HG03196 (cell line): ENCODE results near the gene GSC.

Experiments
- ATAC-seq: cut with Tn5 transposase; IDR thresholded peaks from one replicate; pipeline ENCODE4 v1.9.1; 2021; ENCODE audit not compliant: unreplicated experiment

Gene GSC

DNA sequence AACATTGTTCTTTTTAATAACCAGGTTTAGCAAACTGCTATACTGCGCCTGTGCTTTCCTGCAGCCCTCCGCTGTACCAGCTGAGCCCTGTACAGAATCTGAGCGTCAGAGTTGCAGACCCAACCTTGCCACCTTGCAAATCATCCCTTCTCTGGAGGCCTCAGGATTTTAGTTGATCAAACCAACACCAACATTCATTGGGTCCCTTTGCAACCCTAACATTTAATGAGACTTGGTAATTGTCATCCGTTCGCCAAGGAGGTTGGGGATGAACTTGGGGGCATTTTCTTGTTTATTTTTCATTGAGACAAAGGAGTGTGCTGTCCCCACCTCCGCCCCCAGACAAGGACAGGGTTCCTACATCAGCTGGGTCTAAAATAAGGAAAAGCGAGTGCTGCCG, 2.6 kb upstream of the GSC start:
- ATAC-seq = no peak

DNA sequence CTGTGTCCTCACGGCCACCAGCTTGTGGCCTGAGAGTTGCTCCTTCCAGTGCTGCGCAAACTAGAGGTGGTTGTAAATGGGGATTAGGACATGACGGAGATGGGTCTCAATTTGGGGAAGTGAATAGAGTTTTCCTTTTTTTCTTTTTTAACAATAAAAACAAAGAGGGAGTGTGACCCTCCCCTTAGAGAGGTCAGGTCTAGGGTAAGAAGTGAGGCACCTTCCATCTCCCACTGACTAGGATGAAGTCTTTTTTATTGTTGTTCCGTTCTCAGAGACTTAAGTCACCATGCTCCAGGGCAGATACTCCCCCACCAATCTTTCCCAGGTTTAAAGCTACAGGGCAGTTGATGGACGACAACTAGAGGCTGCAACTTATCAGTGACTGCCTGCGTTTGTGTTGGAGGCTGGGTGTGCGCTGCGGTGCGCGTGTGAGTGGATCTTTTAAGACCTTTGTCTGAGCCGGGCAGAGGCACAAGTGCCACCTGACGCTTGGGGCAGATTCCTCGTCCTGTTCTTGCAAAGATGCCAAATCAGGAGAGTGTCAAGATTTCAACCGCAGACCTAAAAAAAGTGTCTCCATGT, 2.1 kb upstream of the GSC start:
- no peak for ATAC-seq

DNA sequence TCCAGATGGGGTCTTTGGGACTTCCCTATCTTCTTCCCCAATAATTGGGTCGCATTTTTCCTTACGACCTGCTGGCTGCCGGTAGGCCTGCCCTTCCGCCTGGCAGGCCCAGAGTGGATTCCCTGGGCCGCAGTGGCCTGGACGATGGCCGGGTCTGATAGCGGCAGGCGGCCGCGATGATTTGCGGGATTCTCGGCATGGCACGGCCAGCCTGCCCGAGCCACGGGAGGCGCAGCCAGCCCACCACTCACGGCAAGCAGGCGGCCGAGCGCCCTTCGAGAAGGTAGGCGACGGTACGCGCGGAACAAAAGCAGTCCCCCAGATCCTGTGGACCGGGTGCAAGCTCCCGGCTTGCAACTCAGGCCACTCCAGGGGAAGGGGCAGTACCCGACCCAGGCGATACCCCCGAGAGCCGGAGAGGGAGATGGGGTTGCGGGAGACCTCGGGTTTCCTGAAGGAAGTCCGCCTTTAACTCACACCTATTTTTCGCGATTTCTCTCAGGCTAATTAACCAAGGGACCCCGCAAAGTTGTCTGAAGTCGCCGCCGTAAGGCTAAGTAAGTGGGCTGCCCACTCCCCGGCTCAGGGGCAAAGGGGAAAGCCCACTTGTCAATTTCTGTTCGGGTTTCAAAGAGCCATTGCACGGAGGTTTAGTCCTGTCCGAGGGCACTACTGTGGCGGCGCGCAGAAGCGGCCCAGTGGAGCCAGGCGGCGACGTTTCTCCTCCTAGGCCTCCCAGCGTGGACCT, 1.4 kb upstream of the GSC start:
- ATAC-seq = no peak

- no peak for ATAC-seq
Measured at GRCh38 chr14:94770815-94771157, 873 bp upstream of the GSC start.

DNA sequence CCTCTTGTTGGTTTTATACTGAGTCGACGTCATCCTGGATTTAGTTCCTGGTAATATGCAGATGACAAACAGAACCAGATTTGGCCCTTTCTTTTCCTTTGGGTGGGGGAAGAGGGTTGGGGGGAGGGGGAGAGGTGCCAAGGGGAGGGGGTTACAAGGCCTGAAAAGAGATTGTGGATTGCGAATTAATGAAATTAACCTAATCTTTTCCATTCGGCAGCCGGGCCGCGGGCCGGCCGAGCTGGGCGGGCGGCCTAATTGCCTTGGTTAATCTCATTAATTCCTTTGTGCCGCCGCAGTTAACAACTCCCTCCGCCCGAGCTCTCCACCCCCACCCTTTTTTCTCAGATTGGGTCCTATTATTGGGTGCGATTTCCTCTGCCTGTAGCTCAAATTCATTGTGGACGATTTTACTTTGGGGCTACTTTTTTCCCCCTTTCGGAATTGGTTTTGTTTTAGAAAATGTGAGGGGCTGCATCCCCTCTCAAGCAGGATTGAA, 387 bp upstream of the GSC start:
- no peak for ATAC-seq

- no peak for ATAC-seq
Measured at GRCh38 chr14:94768521-94769390, 1.2 kb downstream of the GSC start.

DNA sequence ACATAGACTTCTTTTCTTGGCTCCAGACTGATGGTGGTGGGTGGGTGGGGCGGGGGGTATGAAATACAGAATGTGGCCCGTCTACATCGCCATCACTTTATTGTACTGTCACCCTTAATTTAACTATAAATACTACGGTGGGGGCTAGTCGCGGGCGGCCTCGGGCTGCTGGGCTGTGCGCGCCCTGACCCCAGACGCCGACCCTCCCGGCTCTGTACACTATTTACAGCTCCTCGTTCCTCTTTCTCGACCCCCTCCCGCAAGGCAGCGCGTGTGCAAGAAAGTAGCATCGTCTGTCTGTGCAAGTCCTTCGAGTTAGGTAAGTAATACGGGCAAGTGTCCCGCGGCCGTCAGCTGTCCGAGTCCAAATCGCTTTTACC, 1.8 kb downstream of the GSC start:
- ATAC-seq = no peak

DNA sequence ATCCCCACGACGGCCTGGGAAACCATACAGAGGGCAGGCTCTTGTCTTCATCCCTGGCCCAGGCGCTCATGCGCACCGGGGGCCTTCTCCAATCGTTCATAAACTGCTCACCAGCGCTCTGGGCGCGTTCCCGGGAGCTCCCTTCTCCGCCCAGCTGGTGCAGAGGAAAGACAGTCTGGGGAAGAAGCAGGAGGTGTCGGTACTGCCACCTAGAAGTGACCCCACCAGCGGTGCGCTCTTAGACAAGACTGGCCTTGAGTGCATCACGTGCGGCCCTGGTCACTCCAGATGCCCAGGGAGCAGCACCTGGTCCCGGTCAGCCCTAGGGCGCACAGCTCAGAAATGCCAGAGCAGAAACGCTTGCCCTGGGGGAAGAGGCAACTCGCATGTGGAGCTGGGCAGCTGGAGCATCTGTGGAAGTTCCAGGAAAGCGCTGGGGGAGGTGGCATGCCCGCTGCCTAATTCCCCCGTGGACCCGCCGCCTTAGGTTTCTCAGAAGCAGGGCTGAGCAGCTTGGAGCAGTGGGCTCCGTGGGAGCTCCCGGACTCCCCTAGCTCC, 2.5 kb downstream of the GSC start:
- ATAC-seq = no peak

DNA sequence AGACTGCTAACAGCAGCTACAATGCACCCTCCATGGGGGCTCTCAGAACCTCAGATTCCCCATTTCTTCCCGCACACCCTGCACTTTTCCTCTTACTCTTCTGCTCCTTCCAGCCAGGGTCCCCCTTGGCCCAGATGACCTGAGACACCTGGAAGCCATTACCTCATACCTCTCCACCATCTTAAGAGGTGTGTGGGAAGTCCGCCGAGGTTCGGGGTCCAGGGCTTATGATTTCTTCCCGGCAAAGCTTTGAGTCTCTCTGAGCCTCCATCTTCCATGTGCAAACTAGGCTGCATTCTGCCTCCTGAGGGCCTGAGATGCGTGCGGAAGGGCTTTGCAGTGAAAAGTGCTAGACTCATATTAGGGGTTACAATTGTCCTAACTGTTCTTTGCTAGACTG, 5.3 kb downstream of the GSC start:
- no peak for ATAC-seq

DNA sequence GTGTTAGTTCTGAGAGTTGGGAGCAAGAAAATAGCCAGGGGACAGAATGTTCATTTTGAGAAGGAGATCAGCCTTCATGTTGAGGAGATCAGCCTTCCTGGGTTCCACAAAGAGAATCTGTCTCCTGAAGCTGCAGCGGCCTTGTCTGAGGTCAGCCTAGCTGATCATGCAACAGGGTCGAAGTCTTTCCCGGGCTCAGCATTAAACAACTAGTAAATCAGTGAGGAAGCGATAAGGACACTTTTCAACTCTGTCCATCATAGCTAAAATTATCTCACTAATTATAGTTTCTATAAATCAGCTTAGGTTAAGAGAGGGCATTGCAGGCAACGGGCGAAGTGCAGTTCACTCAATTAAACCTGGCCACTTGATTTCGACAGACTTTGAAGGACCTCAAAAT, 7.5 kb downstream of the GSC start:
- no peak for ATAC-seq

- no peak for ATAC-seq
Measured at GRCh38 chr14:94761997-94762377, 7.9 kb downstream of the GSC start.

DNA sequence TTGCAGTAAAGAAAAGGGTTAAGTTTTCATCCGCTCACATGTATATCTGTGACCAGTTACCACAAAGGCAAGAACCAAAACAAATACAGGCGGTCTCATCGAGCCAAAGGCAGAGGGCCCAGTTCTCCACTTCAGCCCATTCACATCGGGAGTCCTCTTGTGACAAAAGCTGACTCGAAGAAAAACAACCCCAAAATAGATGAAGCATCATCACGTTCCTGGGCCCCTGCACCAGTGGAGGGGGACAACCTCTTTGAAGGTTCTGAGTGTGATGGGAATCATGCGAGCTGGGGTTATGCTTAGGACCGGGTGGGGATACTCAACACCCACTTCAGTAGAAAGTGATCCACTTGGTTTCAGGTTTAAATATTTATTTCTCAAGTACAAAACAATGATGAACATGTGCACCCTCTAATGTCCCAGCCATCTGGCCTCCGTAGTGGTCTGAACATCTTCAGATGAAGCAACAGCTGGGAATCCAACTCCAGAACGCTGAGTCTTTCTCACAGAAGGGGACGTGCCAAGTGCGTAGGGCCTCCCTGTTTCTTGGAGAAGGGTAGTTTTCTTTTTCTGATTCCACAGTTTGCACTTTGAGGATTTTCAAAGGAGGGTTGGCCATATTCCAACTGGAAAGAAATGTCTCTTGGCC, 8.4 kb downstream of the GSC start:
- ATAC-seq = no peak

GRCh38 chr14:94756310-94756882, 13.5 kb downstream of the GSC start:
- no peak for ATAC-seq

DNA sequence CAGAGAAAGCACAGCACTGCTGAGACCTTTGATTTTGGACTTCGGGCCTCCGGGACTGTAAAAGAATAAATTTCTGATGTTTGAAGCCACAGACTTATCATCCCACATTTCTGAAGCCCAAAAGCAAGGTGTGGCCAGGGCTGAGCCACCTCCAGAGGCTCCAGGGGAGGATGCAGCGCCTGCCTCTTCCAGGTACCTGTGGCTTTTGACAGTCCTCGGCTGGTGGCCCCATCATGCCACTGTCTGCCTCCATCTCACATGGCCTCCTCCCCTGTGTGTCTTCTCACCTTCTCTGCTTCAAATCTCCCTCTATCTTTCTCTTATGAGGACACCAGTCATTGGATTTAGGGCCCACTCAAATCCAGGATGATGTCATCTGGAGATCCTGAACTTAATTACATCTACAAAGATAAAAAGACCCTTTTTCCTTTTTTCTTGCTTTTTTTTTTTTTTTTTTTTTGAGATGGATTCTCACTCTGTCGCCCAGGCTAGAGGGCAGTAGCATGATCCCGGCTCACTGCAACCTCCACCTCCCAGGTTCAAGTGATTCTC, 15.4 kb downstream of the GSC start:
- no peak for ATAC-seq

- ATAC-seq = no peak
Measured at GRCh38 chr14:94752591-94753436, 17.1 kb downstream of the GSC start.

DNA sequence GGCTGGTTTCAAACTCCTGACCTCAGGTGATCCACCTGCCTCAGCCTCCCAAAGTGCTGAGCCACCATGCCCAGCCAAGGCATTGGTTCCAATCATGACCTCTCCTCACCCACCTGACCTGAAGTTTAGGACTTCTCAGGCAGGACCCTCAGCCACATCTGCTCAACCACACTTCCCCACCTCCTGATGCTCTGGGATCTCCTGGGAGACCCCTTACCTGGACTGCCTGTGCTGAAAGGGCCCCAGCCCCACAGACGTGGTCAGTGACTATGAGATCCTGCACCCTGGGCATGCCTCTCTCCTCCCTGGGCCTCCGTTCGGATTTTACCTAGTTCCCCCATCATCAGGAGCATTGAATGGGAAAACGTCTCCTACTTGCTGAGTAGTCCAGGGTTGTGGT, 18.0 kb downstream of the GSC start:
- ATAC-seq = no peak

DNA sequence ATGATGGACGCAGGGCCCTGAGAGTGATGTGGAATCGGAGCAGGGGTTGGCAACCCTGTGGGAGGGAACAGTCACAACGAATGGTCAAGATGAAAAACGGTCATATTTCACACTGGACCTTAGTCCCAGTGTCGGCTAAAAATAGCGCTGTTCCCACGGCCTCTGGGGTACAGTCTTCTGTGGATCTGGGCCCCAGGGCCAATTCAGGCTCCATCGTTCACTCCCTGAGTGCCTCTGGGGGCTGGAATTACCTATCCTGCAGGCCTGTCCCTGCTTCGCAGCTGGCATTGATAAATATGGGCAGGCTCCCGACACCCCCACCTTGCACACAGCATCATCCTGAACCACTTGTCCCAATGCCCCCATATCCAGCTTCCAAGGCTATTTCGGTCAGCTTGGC, 18.6 kb downstream of the GSC start:
- ATAC-seq = no peak

GRCh38 chr14:94750371-94750770, 19.5 kb downstream of the GSC start:
- ATAC-seq = no peak

DNA sequence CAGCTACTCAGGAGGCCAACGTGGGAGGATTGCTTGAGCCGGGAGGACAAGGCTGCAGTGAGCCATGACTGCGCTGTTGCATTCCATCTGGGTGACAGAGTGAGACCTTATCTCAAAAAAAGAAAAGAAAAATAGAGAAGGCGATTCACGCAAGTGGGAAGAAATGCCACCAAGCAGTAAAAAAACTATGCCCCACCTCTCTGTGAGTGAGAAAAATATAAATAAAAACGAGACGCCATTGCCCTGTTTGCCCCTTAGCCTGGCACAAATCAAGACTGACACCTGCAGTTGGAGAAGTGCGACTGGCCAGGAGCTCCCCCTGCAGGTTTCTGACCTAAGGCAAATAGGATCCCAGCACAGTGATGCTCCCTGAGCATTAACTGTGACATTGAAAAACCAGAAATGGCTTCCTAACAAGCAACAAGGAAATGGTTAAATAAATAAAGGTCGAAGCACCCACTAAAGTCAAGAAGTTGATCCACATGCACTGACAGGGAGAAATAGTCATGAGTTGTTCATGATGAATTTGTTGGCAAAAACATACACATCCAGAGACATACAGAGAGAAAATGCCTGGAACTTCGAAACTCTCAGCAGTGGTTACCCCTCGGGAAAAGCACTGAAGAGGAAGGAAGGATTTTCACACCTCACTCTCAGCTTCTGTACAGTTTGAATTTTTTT, 21.1 kb downstream of the GSC start:
- ATAC-seq = no peak
